SIG-M5 treated with dmso at 0.1 percent for 504 hours (cell line): ENCODE data around the gene TOMM34.

Experiments
- DNase-seq: peaks from one replicate; lab custom pipeline; 2025; ENCODE audit not compliant: unreplicated experiment; lab: John Stamatoyannopoulos, UW

Gene TOMM34, protein sequence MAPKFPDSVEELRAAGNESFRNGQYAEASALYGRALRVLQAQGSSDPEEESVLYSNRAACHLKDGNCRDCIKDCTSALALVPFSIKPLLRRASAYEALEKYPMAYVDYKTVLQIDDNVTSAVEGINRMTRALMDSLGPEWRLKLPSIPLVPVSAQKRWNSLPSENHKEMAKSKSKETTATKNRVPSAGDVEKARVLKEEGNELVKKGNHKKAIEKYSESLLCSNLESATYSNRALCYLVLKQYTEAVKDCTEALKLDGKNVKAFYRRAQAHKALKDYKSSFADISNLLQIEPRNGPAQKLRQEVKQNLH

DNA sequence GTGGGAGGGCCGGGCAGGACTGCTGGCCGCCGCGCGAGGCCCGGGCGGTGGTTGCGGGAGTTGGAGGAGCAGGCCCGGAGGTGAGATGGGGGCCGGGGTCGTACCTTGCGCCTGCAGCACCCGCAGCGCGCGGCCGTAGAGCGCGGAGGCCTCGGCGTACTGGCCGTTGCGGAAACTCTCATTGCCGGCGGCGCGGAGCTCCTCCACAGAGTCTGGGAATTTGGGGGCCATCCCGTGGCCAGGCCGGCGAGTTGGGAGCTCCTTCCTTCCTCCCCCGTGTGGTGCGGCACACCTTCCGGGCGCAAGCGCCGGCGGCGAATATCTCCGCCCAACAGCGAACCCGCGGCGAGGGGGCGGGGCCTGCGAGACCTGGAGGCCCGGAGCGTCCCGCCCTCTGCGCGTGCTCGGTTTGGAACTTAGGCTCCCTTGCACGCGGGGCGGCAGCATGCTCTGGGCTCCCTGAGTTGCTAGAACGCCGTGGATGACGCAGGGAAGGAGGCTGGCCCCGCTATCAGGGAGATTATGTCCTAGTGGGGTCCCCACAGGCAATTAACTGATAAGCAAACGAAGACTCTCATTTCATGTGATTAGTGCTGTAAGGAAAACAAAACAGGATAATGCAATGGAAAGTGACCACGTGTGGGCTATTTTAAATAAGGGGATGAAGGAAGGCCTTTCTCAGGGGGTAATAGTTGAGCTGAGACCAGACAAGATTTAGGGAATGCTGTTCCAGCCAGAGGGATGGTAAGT is at the start of gene TOMM34:
TOMM34 (minus strand) TSS at position 295 of the 750 bp plus-strand sequence; CDS start at position 231, 64 bp downstream.
- DNase-seq, result peak; percentile 95

DNA sequence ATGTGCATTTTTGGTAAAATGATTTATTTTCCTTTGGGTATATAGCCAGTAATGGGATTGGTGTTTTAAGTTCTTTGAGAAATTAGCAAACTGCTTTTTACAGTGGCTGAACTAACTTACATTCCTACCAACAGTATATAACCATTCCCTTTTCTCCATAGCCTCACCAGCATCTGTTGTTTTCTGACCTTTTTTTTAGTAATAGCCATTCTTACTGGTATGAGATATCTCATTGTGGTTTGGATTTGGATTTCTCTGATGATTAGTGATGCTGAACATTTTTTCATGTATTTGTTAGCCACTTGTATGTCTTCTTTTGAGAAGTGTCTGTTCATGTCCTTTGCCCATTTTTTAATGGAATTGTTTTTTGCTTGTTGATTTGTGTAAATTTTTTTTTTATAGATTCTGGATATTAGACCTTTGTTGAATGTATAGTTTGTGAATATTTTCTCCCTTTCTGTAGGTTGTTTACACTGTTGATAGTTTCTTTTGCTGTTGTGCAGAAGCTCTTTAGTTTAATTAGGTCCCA is 48.4 kb upstream of the TOMM34 start:
- DNase-seq, result no peak

DNA sequence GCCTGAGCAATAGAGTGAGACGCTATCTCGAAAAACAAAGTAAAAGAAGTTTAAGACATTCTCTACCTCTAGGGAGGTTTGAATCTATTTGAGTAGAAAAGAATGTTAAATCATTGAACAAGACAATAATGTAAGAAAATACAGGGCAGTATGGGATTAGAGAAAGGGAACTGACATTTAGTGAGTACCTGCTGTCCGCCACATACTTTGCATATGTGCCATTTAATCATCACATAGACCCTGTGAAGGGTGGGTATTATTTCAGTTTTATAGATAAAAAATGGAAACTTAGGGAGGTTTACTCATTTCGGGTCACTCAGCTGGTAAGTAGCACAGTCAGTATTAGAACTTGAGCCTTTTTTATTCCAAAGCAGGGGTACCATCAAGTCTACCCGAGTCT is 37.5 kb upstream of the TOMM34 start:
- DNase-seq, result no peak

DNA sequence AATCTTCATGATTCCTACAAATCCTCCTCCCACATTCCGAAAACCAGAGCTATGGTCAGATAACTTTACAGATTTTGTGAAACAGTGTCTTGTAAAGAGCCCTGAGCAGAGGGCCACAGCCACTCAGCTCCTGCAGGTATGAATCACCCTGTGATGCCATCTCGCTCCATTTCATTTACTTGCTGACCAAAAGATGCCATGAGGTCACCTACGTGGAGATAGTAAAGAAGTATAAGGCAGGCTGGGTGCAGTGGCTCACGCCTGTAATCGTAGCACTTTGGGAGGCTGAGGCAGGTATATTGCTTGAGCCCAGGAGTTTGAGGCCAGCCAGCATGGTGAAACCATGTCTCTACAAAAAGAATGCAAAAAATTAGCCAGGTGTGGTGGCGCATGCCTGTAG is 37.0 kb upstream of the TOMM34 start:
- DNase-seq, result no peak

DNA sequence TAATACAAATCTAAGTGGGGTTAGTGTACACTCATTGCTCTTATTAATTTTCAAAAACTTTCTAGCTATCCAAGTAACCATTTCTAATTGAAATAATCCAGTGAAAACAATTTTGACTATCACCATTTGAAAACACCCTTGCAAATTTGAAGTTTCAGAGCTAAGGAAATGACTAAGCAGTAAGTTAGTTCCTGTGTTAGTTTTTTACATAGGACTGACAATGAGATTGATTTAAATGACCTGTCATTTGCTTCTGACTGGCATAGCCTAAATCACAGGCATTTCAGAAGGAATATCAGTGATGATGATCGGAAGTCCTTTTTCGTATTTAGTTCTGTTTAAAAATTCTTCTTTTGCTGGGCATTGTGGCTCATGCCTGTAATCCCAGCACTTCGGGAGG is 33.1 kb upstream of the TOMM34 start:
- no peak for DNase-seq

DNA sequence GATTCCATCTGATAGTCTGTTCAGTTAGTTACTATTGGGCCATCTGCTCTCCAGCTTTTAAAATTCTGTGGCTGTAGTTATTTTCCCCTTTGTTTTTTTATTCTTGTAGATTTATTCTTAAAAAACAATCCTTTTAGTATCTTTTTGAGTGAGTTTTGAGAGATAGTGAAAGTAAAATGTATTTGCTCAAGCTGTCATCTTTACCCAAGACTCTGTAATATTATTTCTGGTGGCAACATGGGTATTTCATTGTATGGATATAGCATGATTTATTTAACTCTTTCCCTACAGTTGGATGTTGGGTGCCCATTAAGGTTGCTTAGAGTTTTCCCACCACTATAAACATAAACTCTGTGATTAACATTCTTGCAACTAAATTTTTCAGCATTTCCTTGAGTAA is 30.8 kb upstream of the TOMM34 start:
- no peak for DNase-seq

DNA sequence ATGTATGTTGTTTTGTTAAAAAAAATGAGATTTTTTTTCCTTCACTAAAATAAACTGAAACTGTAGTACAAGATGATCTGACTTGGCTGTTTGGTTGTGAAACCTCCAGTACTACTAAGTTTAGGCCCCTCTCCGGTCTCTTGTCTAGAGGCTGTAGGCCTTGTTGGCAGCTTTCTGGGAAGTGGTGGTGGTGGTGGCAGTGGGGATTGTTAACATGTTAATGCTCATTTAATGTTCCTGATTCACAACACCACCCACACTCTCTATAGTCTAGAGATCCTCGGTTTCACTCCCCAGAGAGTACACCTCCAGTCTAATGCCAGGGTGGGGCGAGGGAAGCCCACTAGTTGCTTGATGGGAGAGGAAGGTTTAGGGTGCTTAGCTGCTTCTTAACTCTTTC is 30.2 kb upstream of the TOMM34 start:
- DNase-seq, result peak; percentile 78

DNA sequence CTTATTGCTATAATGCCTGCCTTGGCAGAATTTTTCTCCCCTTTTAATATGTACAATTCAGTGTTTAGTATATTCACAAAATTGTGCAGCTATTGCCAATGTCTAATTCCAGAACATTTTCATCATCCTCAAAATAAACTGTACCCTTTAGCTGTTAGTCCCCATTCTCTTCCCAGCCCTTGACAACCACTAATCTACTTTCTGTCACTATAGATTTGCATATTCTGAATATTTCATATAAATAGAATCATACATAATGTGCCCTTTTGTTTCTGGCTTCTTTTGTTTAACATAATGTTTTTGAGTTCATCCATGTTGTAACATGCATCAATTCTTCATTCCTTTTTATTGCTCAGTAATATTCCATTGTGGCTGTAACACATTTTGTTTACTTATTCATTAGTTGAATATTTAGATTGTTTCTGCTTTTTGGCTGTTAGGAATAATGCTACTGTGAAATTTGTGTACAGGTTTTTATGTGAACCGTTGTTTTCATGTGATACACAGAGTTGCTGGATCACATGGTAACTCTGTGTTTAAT is 28.5 kb upstream of the TOMM34 start:
- no peak for DNase-seq

DNA sequence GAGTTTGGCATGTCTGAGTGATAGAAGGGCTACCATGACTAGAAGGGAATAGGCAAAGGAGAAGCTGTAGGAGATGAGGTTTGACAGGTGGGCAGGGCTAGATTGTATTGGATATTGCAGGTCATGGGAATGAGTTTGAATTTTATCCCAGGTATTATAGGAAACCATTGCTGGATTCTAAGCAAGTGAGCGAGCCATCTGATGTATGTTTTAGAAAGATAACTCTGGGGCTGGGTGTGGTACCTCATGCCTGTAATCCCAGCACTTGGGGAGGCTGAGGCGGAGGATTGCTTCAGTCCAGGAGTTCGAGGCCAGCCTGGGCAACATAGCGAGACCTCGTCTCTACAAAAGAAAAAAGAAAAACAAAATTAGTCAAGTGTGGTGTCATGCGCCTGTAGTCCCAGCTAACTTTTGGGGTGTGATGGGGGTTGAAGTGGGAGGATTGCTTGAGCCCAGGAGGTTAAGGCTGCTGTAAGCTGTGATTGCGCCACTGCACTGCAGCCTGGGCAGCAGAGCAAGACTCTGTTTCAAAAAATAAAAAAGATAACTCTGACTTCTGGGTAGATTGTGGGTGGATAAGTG is 23.0 kb upstream of the TOMM34 start:
- no peak for DNase-seq

DNA sequence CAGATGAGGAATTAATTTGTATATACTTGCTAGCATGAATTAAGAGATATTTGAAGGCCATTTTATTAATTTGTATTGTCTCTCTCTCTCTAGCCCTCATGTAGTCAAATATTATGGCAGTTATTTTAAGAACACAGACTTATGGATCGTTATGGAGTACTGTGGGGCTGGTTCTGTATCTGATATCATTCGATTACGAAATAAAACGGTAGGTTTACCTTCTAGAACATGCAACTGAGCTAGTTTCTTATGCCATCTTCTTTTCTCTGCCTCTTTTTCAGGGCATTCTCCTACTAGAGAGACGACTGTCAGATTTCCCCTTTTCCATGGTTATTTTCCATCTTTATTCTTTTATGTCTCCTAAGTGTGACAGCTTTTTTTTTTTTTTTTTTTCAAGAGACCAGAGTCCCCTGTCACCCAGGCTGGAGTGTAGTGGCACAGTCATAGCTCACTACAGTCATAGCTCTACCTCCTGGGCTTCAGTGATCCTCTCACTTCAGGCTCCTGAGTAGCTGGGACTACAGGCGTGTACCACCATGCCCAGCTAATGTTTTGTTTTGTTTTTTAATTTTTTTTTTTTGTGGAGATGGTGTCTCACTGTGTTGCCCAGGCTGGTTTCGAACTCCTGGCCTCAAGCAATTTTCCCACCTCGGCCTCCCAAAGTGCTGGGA is 21.7 kb upstream of the TOMM34 start:
- no peak for DNase-seq

DNA sequence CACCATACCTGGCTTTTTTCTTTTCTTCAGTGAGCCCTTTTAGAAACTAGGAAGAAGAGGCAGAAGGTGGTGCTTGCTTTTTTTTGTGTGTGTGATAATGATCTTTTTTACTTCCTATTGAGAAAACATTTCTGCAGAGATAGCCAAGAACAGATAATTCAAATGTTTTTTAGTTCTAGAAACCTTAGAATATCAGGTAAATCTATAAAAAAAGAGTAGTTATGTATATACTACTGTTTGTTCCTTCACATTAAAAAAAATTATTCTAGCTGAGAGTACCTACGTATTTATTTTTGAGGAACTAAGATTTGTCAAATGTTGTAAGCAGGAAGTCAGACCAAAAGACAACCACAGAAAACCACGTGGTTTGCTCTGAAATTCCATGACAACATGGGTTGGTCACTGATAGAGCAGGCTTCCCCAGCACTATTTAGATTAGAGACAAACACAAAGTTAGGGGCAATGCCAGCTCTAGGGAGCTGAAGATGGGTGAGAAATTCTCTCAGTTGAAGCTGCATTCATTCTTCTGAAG is 19.0 kb upstream of the TOMM34 start:
- peak; percentile 88 for DNase-seq

DNA sequence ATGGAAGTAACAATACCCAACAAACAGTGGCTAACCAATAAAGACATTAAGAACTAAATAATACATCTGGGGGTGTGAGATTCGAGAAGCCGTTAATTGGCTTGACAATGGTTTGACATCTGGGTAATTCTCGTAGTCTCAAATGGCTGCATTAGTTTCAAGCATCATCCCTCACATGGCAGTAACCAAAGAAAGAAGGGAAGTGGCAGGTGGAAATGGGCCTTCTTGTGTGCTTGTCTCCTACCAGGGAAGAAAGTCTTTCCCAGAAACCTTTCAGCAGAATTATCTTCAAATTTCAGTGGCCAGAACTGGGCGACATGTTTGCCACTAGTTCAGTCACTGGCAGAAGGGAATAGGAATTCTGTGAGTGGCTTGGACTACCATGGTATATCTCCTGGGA is 16.5 kb upstream of the TOMM34 start:
- DNase-seq, result no peak

DNA sequence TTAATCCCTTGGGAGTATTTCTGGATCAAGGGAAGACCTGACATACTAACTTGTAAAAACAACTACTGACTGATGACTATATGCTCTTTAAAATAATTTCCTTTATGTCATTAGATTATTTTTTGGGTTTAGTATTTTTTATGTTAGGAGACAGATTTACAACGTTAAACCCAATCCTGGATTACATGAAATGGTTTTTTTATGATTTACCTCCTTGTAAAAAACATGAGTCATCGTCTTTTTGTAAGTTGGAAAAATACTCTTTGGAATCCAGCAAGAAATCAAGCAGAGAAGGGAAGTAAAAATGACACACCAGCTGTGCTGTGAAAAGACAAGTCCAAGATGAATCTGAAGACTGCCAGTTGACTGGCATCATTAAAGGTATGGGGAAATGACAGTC is 12.9 kb upstream of the TOMM34 start:
- DNase-seq, result no peak

DNA sequence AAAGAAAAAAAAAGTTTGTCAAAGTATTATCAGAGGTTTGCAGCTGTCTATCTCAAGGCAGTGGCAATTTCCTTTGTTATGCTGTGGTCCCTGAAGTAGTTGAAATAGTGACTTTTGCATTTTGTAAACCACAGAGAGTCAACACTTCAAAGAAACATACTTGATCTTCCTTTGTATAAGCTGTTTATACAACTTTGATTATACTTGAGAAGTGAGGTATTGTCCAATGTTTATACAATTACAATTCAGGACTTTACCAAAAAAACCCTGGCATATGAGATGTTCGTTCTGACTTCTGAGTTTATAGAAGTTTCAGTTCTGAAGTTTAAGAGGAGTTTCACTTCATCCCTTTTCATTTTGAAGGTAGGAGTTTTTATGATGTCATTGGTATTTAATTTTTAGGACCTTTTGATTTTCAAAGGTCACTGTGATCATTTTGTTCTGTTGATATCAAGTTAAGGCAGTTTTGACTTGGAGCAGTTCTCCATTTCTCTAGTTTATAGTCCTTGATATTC is 10.1 kb upstream of the TOMM34 start:
- no peak for DNase-seq

DNA sequence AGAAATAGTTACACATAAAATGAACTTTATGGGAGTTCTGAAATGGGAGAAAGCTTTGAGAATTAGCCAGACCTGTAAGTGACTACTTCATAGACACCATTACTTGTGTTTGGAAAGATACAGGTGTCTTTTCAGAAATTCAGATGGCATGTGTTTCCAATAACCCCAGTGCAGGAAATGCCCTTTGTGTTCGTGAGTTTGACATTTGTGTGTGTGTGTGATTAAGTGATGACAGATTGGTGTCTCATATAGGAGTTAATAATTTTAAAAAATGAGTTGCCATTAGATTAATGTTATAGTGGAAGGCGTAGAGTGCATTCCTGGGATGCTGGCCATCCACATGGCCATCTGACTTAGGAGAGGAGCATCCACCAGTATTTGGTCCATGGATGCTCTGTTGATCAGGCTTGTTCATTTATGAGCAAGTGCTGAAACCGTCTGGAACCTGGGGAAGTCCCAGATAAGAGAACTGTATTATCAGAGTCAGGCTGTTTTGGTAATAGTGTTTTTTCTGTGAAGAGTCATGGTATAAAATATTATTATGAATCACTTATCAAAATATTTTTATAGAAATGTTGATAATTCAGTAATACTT is 9.2 kb upstream of the TOMM34 start:
- DNase-seq, result no peak

DNA sequence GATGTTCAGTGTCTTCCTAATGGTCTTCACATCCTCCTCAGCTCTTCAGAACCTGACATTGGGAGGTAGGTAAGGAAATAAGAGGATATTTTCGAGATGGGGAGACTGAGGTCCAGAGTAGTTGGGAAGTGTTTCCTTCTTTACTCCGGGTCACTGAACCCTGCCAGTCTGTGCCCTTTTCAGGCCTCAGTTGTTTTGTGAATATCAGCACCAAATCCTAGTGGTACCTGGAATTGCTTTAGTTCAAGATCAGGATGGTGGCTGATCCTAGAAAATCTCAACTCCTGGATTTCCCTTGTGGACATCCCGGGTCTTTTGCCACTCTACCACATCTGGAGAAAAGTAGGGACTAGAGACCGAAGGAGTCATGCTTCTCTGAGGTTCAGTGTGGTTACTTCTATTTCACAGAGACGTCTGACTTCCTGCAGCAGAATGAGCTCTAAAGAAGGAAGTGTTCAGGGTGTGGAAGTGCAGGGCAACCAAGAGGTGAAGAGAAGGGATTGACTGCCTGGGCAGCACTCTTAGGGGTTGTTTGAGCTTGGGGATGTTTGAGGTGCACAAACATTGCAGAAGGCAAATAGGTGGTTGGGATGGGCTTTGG is 7.1 kb upstream of the TOMM34 start:
- DNase-seq, result peak; percentile 95

DNA sequence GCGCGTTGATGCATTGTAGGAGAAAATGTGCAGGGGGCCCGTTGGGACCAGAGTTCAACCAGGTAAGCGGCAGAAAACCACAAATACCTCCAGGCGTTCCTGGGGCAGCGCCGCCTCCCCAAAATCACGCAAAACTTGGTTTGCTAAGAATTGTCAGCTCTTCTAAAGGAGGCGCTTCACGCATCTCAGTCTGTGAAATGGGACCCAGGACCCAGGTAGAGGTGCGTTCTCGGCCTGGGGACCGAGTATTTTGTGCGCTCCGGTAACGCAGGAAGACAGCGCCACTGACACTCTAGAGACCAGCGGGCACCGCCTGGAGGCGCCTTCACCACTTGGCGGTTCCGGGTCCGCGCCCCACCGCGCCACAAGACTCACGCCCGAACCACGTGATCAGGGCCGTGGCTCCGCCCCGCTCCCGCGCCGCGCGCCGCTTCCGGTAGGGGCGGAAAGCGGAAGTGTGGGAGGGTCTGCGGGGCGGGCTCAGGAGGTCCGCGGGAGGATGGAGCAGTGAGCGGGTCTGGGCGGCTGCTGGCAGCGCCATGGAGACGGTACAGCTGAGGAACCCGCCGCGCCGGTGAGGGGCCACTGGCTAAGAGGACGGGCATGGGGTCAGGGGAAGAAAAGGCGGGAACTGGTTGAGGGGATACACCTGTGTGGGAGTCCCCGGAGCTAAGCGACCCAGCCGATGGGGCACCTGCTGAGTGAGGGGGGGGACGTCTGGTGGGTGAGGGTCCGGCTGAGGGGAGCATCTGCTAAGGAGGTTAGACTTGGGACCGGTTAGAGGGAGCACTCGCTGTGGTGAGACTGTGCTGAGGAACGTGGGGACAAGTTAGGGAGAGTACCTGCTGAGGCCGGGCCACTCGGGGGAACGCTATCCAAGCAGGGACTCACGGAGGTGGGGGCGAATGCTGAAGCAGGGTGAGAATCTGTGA is 6.1 kb upstream of the TOMM34 start, which contains the start of gene STK4:
STK4 (plus strand) TSS at position 483 of the 932 bp plus-strand sequence; CDS start at position 540, 57 bp downstream.
- DNase-seq, result peak; percentile 90

DNA sequence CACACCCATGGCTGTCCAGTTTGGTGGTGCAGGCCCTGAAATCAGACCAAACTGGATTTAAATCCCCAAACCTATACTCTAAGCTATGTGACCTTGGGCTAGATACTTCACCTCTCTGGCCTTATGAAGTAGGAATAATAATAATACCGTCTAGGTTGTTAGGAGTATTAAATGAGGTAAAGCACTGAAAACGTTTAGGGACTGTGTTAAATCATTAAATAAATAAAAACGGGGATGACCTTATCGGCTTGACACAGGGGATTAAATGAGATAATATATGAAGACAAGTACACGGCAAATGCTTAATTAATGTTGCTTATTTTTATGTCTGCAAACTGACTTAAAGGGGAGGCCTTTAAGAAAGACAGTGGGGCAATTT is 5.4 kb upstream of the TOMM34 start:
- no peak for DNase-seq
